ENCODE data around the gene NTM. TPM values are rescaled to one million over a fixed set of nuclear protein-coding genes. Genes with fewer than 3 reads are reported as not detected.

NTM gene
- total and polyA plus RNA-seq, 9 donors = 0.16 to 8.5 (median 0.55) TPM; not detected in 3

DNA sequence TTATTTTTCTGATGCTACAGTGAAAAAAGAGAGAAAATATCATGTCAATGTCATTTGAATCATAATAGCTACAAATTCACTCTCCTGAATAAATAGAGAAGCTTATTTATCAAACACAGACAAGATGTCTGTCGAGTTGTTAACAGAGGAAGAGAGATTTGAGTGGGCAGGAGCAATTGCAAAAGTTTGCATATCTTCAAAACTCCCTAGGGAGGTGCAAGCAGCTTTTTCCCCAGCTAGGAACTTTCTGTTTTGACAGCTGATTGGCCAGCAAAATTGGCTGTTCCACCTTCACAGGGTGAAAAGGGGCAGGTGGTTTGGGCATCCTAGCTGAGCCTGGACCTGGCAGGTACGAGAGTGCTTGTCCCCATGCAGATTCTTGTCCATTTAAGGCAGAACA is 98.2 kb downstream of the NTM start:
- no peaks in the 10 kb centered on the region for H3K27me3 ChIP-seq
- no peaks in the 10 kb centered on the region for H3K9me3 ChIP-seq
- no peaks in the 10 kb centered on the region for H3K36me3 ChIP-seq
- WGBS, 3 donors = 15 to 33% (median 17%) methylated on average over 2 of the region's 2 CpGs
- TF ChIP-seq, protein P1, sequence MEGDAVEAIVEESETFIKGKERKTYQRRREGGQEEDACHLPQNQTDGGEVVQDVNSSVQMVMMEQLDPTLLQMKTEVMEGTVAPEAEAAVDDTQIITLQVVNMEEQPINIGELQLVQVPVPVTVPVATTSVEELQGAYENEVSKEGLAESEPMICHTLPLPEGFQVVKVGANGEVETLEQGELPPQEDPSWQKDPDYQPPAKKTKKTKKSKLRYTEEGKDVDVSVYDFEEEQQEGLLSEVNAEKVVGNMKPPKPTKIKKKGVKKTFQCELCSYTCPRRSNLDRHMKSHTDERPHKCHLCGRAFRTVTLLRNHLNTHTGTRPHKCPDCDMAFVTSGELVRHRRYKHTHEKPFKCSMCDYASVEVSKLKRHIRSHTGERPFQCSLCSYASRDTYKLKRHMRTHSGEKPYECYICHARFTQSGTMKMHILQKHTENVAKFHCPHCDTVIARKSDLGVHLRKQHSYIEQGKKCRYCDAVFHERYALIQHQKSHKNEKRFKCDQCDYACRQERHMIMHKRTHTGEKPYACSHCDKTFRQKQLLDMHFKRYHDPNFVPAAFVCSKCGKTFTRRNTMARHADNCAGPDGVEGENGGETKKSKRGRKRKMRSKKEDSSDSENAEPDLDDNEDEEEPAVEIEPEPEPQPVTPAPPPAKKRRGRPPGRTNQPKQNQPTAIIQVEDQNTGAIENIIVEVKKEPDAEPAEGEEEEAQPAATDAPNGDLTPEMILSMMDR (IDR thresholded peaks at IDR 0.05) = no peak
- TF ChIP-seq POLR2A (IDR thresholded peaks at IDR 0.05) = no peak
- DNase-seq = no peak
- H3K4me1 ChIP-seq (ENCODE audit: insufficient read depth) = no peaks in the 10 kb centered on the region
- H3K4me3 ChIP-seq = no peak overlapping the region
- intact Hi-C loops (cut with DNase I) = loop anchor here in 1 of 4 donors (10.0 kb wide), 1 partner anchor 196 kb away; no protein-coding TSS in a partner anchor
- no peak overlapping the region for H3K27ac ChIP-seq

DNA sequence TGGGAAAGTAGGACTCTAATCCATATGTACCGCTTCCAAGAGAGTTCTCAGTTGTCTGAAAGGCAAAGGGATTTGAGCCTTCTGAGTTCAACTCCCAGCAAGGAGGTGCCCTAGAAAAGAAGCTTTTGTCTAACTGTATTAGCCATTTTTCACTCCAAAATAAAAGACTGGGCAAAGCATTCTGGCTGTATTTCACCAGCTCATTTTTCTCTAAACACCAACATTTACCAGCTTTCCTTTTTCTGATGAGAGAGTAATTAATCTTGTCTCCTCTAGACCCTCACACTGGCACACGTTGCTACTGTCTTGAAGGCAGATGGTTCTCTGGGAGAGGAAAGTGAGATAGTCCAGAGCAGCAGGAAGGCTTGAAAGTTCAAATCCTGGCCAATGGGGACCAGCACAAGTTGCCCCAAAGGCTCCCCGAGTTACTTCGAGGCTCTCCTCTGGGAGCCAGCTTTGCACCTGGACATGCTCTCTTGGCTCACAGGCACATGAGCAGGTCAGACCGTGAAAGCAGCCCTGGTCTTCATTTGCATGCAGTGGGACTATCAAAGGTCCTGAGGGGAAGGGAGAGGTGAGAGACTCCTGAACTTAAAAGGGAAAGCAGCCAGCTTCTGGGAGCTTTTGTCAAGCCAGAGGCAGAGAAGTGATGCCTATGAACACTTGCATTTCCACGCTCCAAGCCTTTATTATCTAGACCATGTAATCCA is 100.0 kb downstream of the NTM start:
- H3K27me3 ChIP-seq = no peaks in the 10 kb centered on the region
- H3K4me1 ChIP-seq (ENCODE audit: insufficient read depth) = no peaks in the 10 kb centered on the region
- DNase-seq = no peak
- TF ChIP-seq EP300 (IDR thresholded peaks at IDR 0.05) = no peak
- TF ChIP-seq POLR2A (IDR thresholded peaks at IDR 0.05) = no peak
- TF ChIP-seq, protein P1 (IDR thresholded peaks at IDR 0.05) = no peak
- WGBS, 3 donors = 44 to 57% (median 45%) methylated on average over 6 of the region's 6 CpGs
- no peak overlapping the region for H3K27ac ChIP-seq
- H3K36me3 ChIP-seq = no peaks in the 10 kb centered on the region
- intact Hi-C loops (cut with DNase I) = no loop called here
- no peak overlapping the region for H3K4me3 ChIP-seq
- no peaks in the 10 kb centered on the region for H3K9me3 ChIP-seq

DNA sequence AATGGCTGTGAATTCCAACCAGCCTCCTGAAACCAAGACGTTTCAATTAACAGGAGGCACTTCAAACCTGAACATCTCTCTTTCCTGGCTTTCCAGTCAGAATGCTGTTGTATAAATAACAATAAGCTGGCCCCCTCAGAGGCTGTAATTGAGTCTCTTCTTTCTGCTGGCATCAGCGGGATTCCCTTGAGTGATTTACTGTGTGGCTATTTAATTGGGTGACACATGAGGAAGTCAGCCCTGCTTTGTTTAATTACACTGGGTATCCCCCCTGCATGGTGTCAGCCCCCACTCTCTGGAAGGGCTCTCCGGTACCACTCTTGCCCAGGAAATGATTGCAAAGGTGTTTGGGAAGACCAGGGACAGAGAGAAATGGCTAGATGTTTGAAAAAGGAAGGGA is 101.6 kb downstream of the NTM start:
- TF ChIP-seq POLR2A (IDR thresholded peaks at IDR 0.05) = no peak
- no peak for TF ChIP-seq EP300 (IDR thresholded peaks at IDR 0.05)
- TF ChIP-seq, protein P1 (IDR thresholded peaks at IDR 0.05) = no peak
- no peak for DNase-seq
- H3K27ac ChIP-seq = no peak overlapping the region
- no peaks in the 10 kb centered on the region for H3K36me3 ChIP-seq
- WGBS, 3 donors = 13 to 25% (median 14%) methylated on average over 3 of the region's 3 CpGs
- intact Hi-C loops (cut with DNase I) = no loop called here
- H3K4me3 ChIP-seq = no peak overlapping the region
- no peaks in the 10 kb centered on the region for H3K9me3 ChIP-seq
- no peaks in the 10 kb centered on the region for H3K4me1 ChIP-seq (ENCODE audit: insufficient read depth)
- no peaks in the 10 kb centered on the region for H3K27me3 ChIP-seq

DNA sequence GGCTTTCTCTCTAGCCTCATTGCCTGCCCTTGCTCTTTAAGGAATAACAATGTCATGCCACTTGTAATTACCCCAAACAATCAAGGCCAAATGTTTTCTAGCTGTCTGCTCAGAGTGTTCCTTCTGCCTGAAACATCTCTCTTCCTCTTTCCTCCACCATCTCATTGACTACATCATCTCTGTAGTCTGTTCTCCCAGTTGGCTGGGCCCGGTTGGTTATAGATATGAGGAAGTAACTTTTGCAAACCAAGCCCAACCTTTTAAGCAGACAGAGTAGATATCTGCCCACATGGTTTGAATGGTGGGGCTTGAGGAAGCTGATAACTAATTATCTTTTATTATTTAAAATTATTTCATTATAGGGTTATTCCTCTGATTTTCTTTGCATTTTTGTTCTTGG is 104.5 kb downstream of the NTM start:
- intact Hi-C loops (cut with DNase I) = no loop called here
- H3K27me3 ChIP-seq = no peaks in the 10 kb centered on the region
- DNase-seq = no peak
- TF ChIP-seq EP300 (IDR thresholded peaks at IDR 0.05) = no peak
- TF ChIP-seq POLR2A (IDR thresholded peaks at IDR 0.05) = no peak
- TF ChIP-seq, protein P1 (IDR thresholded peaks at IDR 0.05) = no peak
- H3K4me3 ChIP-seq = no peak overlapping the region
- H3K36me3 ChIP-seq = no peaks in the 10 kb centered on the region
- H3K9me3 ChIP-seq = no peaks in the 10 kb centered on the region
- no peak overlapping the region for H3K27ac ChIP-seq
- H3K4me1 ChIP-seq (ENCODE audit: insufficient read depth) = no peaks in the 10 kb centered on the region
- WGBS, 3 donors = 44 to 50% (median 48%) methylated on average over 1 of the region's 1 CpG
